ENCODE results near the gene PHF12. TPM values are rescaled to one million over a fixed set of nuclear protein-coding genes. Genes with fewer than 3 reads are reported as not detected.

Gene PHF12
- total RNA-seq, 3 donors from 2014 or later: 45.2 to 48.6 (median 47.8) TPM

GRCh38 chr17:28983286-28984230 lies 32.2 kb upstream of the PHF12 start:
- Mint-ChIP-seq H3K9me3 (no peaks in the 10 kb centered on the region), H3K27me3 (ENCODE audit: low read depth) (no peaks in the 10 kb centered on the region), H3K4me1 (ENCODE audit: low read depth) (peaks cover 23% of the 10 kb centered on the region), H3K36me3 (ENCODE audit: insufficient read depth) (no peaks in the 10 kb centered on the region), H3K4me3 (no peak overlapping the region)
- ATAC-seq: no peak
- no peak for DNase-seq

- Mint-ChIP-seq H3K4me3 (no peak overlapping the region), H3K4me1 (ENCODE audit: low read depth) (peaks cover 23% of the 10 kb centered on the region), H3K36me3 (ENCODE audit: insufficient read depth) (no peaks in the 10 kb centered on the region), H3K9me3 (no peaks in the 10 kb centered on the region), H3K27me3 (ENCODE audit: low read depth) (no peaks in the 10 kb centered on the region)
- DNase-seq: peak; percentile 24
- peak; percentile 78 to 85 for ATAC-seq
Observed at GRCh38 chr17:28982131-28982793, 30.9 kb upstream of the PHF12 start.

- no peaks in the 10 kb centered on the region for H3K27me3 Mint-ChIP-seq (ENCODE audit: low read depth)
- H3K36me3 Mint-ChIP-seq (ENCODE audit: insufficient read depth): no peaks in the 10 kb centered on the region
- H3K4me3 Mint-ChIP-seq: no peak overlapping the region
- peaks cover 19% of the 10 kb centered on the region for H3K4me1 Mint-ChIP-seq (ENCODE audit: low read depth)
- no peaks in the 10 kb centered on the region for H3K9me3 Mint-ChIP-seq
- ATAC-seq (no peak), DNase-seq (no peak)
Observed at GRCh38 chr17:28978356-28978964, 27.1 kb upstream of the PHF12 start.

- H3K36me3 Mint-ChIP-seq (ENCODE audit: insufficient read depth): no peaks in the 10 kb centered on the region
- DNase-seq: no peak
Observed at GRCh38 chr17:28977659-28978355, 26.5 kb upstream of the PHF12 start.

GRCh38 chr17:28975646-28976045 lies 24.3 kb upstream of the PHF12 start:
- H3K36me3 Mint-ChIP-seq (ENCODE audit: insufficient read depth): no peaks in the 10 kb centered on the region
- no peaks in the 10 kb centered on the region for H3K4me1 Mint-ChIP-seq (ENCODE audit: low read depth)
- H3K27me3 Mint-ChIP-seq (ENCODE audit: low read depth): no peaks in the 10 kb centered on the region
- no peaks in the 10 kb centered on the region for H3K9me3 Mint-ChIP-seq
- ATAC-seq: no peak
- no peak overlapping the region for H3K4me3 Mint-ChIP-seq
- DNase-seq: no peak

More at GRCh38 chr17:28977659-28978355, 26.5 kb upstream of the PHF12 start:
- ATAC-seq: no peak
- Mint-ChIP-seq H3K4me1 (ENCODE audit: low read depth) (peaks cover 12% of the 10 kb centered on the region), H3K27me3 (ENCODE audit: low read depth) (no peaks in the 10 kb centered on the region), H3K9me3 (no peaks in the 10 kb centered on the region), H3K4me3 (no peak overlapping the region)

- H3K36me3 Mint-ChIP-seq (ENCODE audit: insufficient read depth): no peaks in the 10 kb centered on the region
- ATAC-seq (no peak), DNase-seq (no peak)
- no peaks in the 10 kb centered on the region for H3K4me1 Mint-ChIP-seq (ENCODE audit: low read depth)
- no peak overlapping the region for H3K4me3 Mint-ChIP-seq
- H3K9me3 Mint-ChIP-seq: no peaks in the 10 kb centered on the region
- H3K27me3 Mint-ChIP-seq (ENCODE audit: low read depth): no peaks in the 10 kb centered on the region
Observed at GRCh38 chr17:28975031-28975430, 23.7 kb upstream of the PHF12 start.

- no peaks in the 10 kb centered on the region for H3K9me3 Mint-ChIP-seq
- no peak overlapping the region for H3K4me3 Mint-ChIP-seq
- H3K27me3 Mint-ChIP-seq (ENCODE audit: low read depth): no peaks in the 10 kb centered on the region
- H3K36me3 Mint-ChIP-seq (ENCODE audit: insufficient read depth): no peaks in the 10 kb centered on the region
- no peaks in the 10 kb centered on the region for H3K4me1 Mint-ChIP-seq (ENCODE audit: low read depth)
- ATAC-seq (no peak), DNase-seq (no peak)
Observed at GRCh38 chr17:28974451-28974850, 23.1 kb upstream of the PHF12 start.

- Mint-ChIP-seq H3K36me3 (ENCODE audit: insufficient read depth) (no peaks in the 10 kb centered on the region), H3K9me3 (no peaks in the 10 kb centered on the region), H3K4me3 (no peak overlapping the region), H3K27me3 (ENCODE audit: low read depth) (no peaks in the 10 kb centered on the region), H3K4me1 (ENCODE audit: low read depth) (no peaks in the 10 kb centered on the region)
- DNase-seq (no peak), ATAC-seq (no peak)
Observed at GRCh38 chr17:28973425-28973824, 22.1 kb upstream of the PHF12 start.

GRCh38 chr17:28972437-28972836 lies 21.1 kb upstream of the PHF12 start:
- Mint-ChIP-seq H3K4me3 (no peak overlapping the region), H3K4me1 (ENCODE audit: low read depth) (no peaks in the 10 kb centered on the region), H3K36me3 (ENCODE audit: insufficient read depth) (no peaks in the 10 kb centered on the region), H3K27me3 (ENCODE audit: low read depth) (no peaks in the 10 kb centered on the region), H3K9me3 (no peaks in the 10 kb centered on the region)
- DNase-seq (no peak), ATAC-seq (no peak)

GRCh38 chr17:28970879-28971278 lies 19.6 kb upstream of the PHF12 start:
- Mint-ChIP-seq H3K27me3 (ENCODE audit: low read depth) (no peaks in the 10 kb centered on the region), H3K4me1 (ENCODE audit: low read depth) (no peaks in the 10 kb centered on the region), H3K9me3 (no peaks in the 10 kb centered on the region), H3K4me3 (no peak overlapping the region), H3K36me3 (ENCODE audit: insufficient read depth) (no peaks in the 10 kb centered on the region)
- no peak for ATAC-seq
- DNase-seq: no peak

- Mint-ChIP-seq H3K27me3 (ENCODE audit: low read depth) (no peaks in the 10 kb centered on the region), H3K4me1 (ENCODE audit: low read depth) (no peaks in the 10 kb centered on the region), H3K9me3 (no peaks in the 10 kb centered on the region), H3K36me3 (ENCODE audit: insufficient read depth) (no peaks in the 10 kb centered on the region), H3K4me3 (no peak overlapping the region)
- DNase-seq (no peak), ATAC-seq (no peak)
Observed at GRCh38 chr17:28969706-28970393, 18.5 kb upstream of the PHF12 start.

- H3K9me3 Mint-ChIP-seq: no peaks in the 10 kb centered on the region
- H3K27me3 Mint-ChIP-seq (ENCODE audit: low read depth): peaks cover under 1% of the 10 kb centered on the region
- no peaks in the 10 kb centered on the region for H3K4me1 Mint-ChIP-seq (ENCODE audit: low read depth)
- ATAC-seq (no peak), DNase-seq (no peak)
- no peaks in the 10 kb centered on the region for H3K36me3 Mint-ChIP-seq (ENCODE audit: insufficient read depth)
- H3K4me3 Mint-ChIP-seq: no peak overlapping the region
Observed at GRCh38 chr17:28968914-28969295, 17.6 kb upstream of the PHF12 start.

GRCh38 chr17:28968231-28968913 lies 17.1 kb upstream of the PHF12 start:
- DNase-seq (no peak), ATAC-seq (no peak)
- no peaks in the 10 kb centered on the region for H3K4me1 Mint-ChIP-seq (ENCODE audit: low read depth)
- no peak overlapping the region for H3K4me3 Mint-ChIP-seq
- no peaks in the 10 kb centered on the region for H3K9me3 Mint-ChIP-seq
- H3K27me3 Mint-ChIP-seq (ENCODE audit: low read depth): peaks cover 6% of the 10 kb centered on the region
- H3K36me3 Mint-ChIP-seq (ENCODE audit: insufficient read depth): no peaks in the 10 kb centered on the region
